ENCODE results near the gene SPTB.

GRCh38 chr14:64873506-64874219, 6.0 kb downstream of the SPTB start:
- TF ChIP-seq CTCF (IDR thresholded peaks at IDR 0.05; ENCODE audit: low read length) (no peak), EZH2phosphoT487 (IDR thresholded peaks at IDR 0.05; ENCODE audit: low read length) (no peak), EZH2 (optimal IDR thresholded peaks at IDR 0.05; ENCODE audit: low read depth, low read length) (no peak)
